H1 (cell line): ENCODE data around the gene GFAP. TPM values are rescaled to one million over a fixed set of nuclear protein-coding genes. Genes with fewer than 3 reads are reported as not detected.

ENCODE experiments used
- CTCF ChIA-PET: fragments of 300-600 bp; sonication (Branson Sonifier 250); formaldehyde crosslinking; loops from one replicate; lab custom pipeline; 2021; ENCODE audit not compliant: partially characterized antibody; lab: Charles Lee
- POLR2A ChIA-PET: fragments of 300-600 bp; sonication (Branson Sonifier 250); formaldehyde crosslinking; loops from one replicate; lab custom pipeline; 2021; ENCODE audit warnings: inconsistent platforms; ENCODE audit not compliant: partially characterized antibody; lab: Charles Lee
- DNase-seq, 2 experiments: peaks; one replicate each; pipeline versions ENCODE4 v3.0.0 to v3.0.0-alpha.2; 2010 to 2022; ENCODE audit warnings: low spot score in 2 of 2, low read depth in 1 of 2, mixed read lengths in 1 of 2
- FAIRE-seq: peaks from 2 replicates; lab custom pipeline; 2011; peaks lifted over from hg19 to GRCh38; lab: Jason Lieb, UNC
- H2AFZ ChIP-seq: 2 replicates; pipeline ENCODE4 v1.8.1; 2012; ENCODE audit warnings: low read length, inconsistent platforms
- H2AK5ac ChIP-seq: 2 replicates; pipeline ENCODE4 v1.6.1; 2013; ENCODE audit warnings: low read depth, low read length
- H2BK120ac ChIP-seq: replicated peaks from 2 replicates; pipeline ENCODE3; 2013; ENCODE audit warnings: low read depth, low read length, inconsistent platforms
- H2BK12ac ChIP-seq: 2 replicates; pipeline ENCODE4 v1.6.1; 2013; ENCODE audit warnings: low read depth, low read length
- H2BK15ac ChIP-seq: 2 replicates; pipeline ENCODE4 v1.6.1; 2013; ENCODE audit warnings: low read length
- H2BK20ac ChIP-seq: 2 replicates; pipeline ENCODE4 v1.6.1; 2013; ENCODE audit warnings: low read length
- H2BK5ac ChIP-seq: 2 replicates; pipeline ENCODE4 v1.6.1; 2013; ENCODE audit warnings: low read depth, low read length
- H3K14ac ChIP-seq: 2 replicates; pipeline ENCODE4 v1.6.1; 2013; ENCODE audit warnings: inconsistent platforms; ENCODE audit not compliant: insufficient read length
- H3K18ac ChIP-seq: 2 replicates; pipeline ENCODE4 v1.6.1; 2013; ENCODE audit warnings: low read length; ENCODE audit errors: extremely low read depth
- H3K23ac ChIP-seq: 2 replicates; pipeline ENCODE4 v1.6.1; 2013; ENCODE audit warnings: inconsistent platforms; ENCODE audit not compliant: insufficient read length
- H3K23me2 ChIP-seq: 2 replicates; pipeline ENCODE4 v1.6.1; 2013; ENCODE audit warnings: low read depth, low read length
- H3K27ac ChIP-seq: 2 replicates; pipeline ENCODE4 v1.6.1; 2011; ENCODE audit warnings: low read depth, low read length, inconsistent platforms
- H3K27me3 ChIP-seq, 4 experiments: replicated peaks in 1 of 4; 1 replicate in 1 of 4; 2 replicates in 3 of 4; pipeline versions ENCODE4 v1.6.1 to v1.8.1; 2011 to 2013; ENCODE audit warnings: low read length in 3 of 4, mild to moderate bottlenecking in 3 of 4, inconsistent platforms in 2 of 4, mixed read lengths in 2 of 4, moderate library complexity in 1 of 4; ENCODE audit not compliant: control insufficient read depth in 3 of 4, insufficient read depth in 3 of 4; ENCODE audit errors: extremely low read depth in 1 of 4
- H3K36me3 ChIP-seq, 4 experiments: 2 replicates each; pipeline versions ENCODE4 v1.6.1 to v1.8.1; 2011 to 2013; ENCODE audit warnings: mild to moderate bottlenecking in 4 of 4, low read length in 3 of 4, moderate library complexity in 2 of 4, control low read depth in 1 of 4, inconsistent platforms in 1 of 4; ENCODE audit not compliant: insufficient read depth in 4 of 4, control insufficient read depth in 2 of 4
- H3K4ac ChIP-seq: replicated peaks from 2 replicates; pipeline ENCODE3; 2013; ENCODE audit warnings: low read length, low read depth, mixed read lengths, inconsistent platforms; ENCODE audit not compliant: insufficient read length
- H3K4me1 ChIP-seq, 4 experiments: replicated peaks in 1 of 4; 1 replicate in 1 of 4; 2 replicates in 3 of 4; pipeline versions ENCODE4 v1.6.1 to v1.8.1; 2011 to 2013; ENCODE audit warnings: low read length in 3 of 4, inconsistent platforms in 2 of 4, mixed read lengths in 1 of 4; ENCODE audit not compliant: insufficient read depth in 4 of 4, control insufficient read depth in 3 of 4
- H3K4me2 ChIP-seq, 2 experiments: 2 replicates each; pipeline versions ENCODE4 v1.6.1 to v1.8.1; 2011 to 2013; ENCODE audit warnings: low read depth in 2 of 2, low read length in 2 of 2, control low read depth in 1 of 2, inconsistent platforms in 1 of 2, mild to moderate bottlenecking in 1 of 2; ENCODE audit not compliant: insufficient read depth in 1 of 2
- H3K4me3 ChIP-seq, 4 experiments: fragments of 200-600, 300-600 bp in 1 of 4; sonication (generic), shearing (Covaris generic), sonication (Bioruptor Twin) in 1 of 4; 2 replicates each; pipeline versions ENCODE4 v1.5.1 to v1.8.1; 2011 to 2016; ENCODE audit warnings: low read length in 4 of 4, low read depth in 3 of 4, control low read depth in 2 of 4, inconsistent platforms in 2 of 4, mild to moderate bottlenecking in 2 of 4, mixed read lengths in 1 of 4, moderate library complexity in 1 of 4; ENCODE audit not compliant: insufficient read depth in 2 of 4; ENCODE audit errors: extremely low read depth in 1 of 4
- H3K56ac ChIP-seq: replicated peaks from 2 replicates; pipeline ENCODE3; 2013; ENCODE audit warnings: low read depth, mild to moderate bottlenecking, mixed read lengths, low read length, inconsistent platforms; ENCODE audit not compliant: insufficient read length
- H3K79me1 ChIP-seq: 2 replicates; pipeline ENCODE4 v1.6.1; 2013; ENCODE audit warnings: low read depth, low read length, control low read depth
- H3K79me2 ChIP-seq, 2 experiments: 2 replicates each; pipeline versions ENCODE4 v1.6.1 to v1.8.1; 2012 to 2013; ENCODE audit warnings: low read length in 2 of 2, mild to moderate bottlenecking in 2 of 2, inconsistent platforms in 1 of 2; ENCODE audit not compliant: insufficient read depth in 2 of 2, control insufficient read depth in 1 of 2
- H3K9ac ChIP-seq, 4 experiments: replicated peaks in 1 of 4; 1 replicate in 1 of 4; 2 replicates in 3 of 4; pipeline versions ENCODE4 v1.6.1 to v1.8.1; 2011 to 2013; ENCODE audit warnings: low read depth in 3 of 4, low read length in 3 of 4, control low read depth in 2 of 4, mild to moderate bottlenecking in 2 of 4, moderate library complexity in 2 of 4, inconsistent platforms in 1 of 4; ENCODE audit errors: extremely low read depth in 1 of 4
- H3K9me3 ChIP-seq, 2 experiments: 2 replicates each; pipeline versions ENCODE4 v1.6.1 to v1.8.1; 2012 to 2013; ENCODE audit warnings: mild to moderate bottlenecking in 2 of 2, moderate library complexity in 2 of 2, control low read depth in 1 of 2, inconsistent platforms in 1 of 2, low read depth in 1 of 2, low read length in 1 of 2, mixed read lengths in 1 of 2; ENCODE audit not compliant: insufficient read depth in 2 of 2
- H4K20me1 ChIP-seq, 2 experiments: replicated peaks in 1 of 2; 2 replicates each; pipeline versions ENCODE3 to v1.8.1; 2011 to 2013; ENCODE audit warnings: inconsistent platforms in 2 of 2, low read length in 2 of 2, mild to moderate bottlenecking in 1 of 2; ENCODE audit not compliant: insufficient read depth in 2 of 2, control insufficient read depth in 1 of 2
- H4K5ac ChIP-seq: 2 replicates; pipeline ENCODE4 v1.6.1; 2013; ENCODE audit warnings: low read length, low read depth, mixed read lengths, inconsistent platforms; ENCODE audit not compliant: insufficient read length
- H4K8ac ChIP-seq: 2 replicates; pipeline ENCODE4 v1.8.0; 2013; ENCODE audit warnings: mild to moderate bottlenecking, moderate library complexity, low read length, inconsistent platforms; ENCODE audit not compliant: insufficient read depth; ENCODE audit errors: extremely low read depth
- H4K91ac ChIP-seq: replicated peaks from 2 replicates; pipeline ENCODE3; 2013; ENCODE audit warnings: low read length, mixed read lengths, inconsistent platforms; ENCODE audit not compliant: insufficient read length
- CTCF ChIP-seq, 3 experiments: IDR thresholded peaks; 1 replicate in 2 of 3; 2 replicates in 1 of 3; pipeline versions ENCODE4 v1.5.1 to v1.6.1; 2011; ENCODE audit warnings: low read length in 3 of 3, mild to moderate bottlenecking in 3 of 3, inconsistent platforms in 2 of 3, low read depth in 1 of 3, moderate library complexity in 1 of 3; ENCODE audit not compliant: insufficient read depth in 1 of 3; ENCODE audit errors: control extremely low read depth in 1 of 3
- EZH2 ChIP-seq: fragments of 200-600 bp; sonication (generic); IDR thresholded peaks from 2 replicates; pipeline ENCODE4 v1.7.1; 2012; ENCODE audit warnings: low read depth, mild to moderate bottlenecking, moderate library complexity, low read length, inconsistent platforms; ENCODE audit not compliant: severe bottlenecking
- WGBS, 2 experiments: shearing (Covaris generic) in 1 of 2; methylation state at CpG; one replicate each; pipeline versions ENCODE4 v1.1.6 to v1.1.7; 2013 to 2015; ENCODE audit warnings: low lambda C conversion rate in 2 of 2, mixed read lengths in 2 of 2, inconsistent platforms in 1 of 2, low coverage in 1 of 2, missing lambda C conversion rate in 1 of 2; ENCODE audit not compliant: insufficient replicate concordance in 2 of 2, insufficient coverage in 1 of 2, insufficient read length in 1 of 2; ENCODE audit errors: extremely low coverage in 1 of 2, missing lambda C conversion rate in 1 of 2; 5-methylcytosine and 5-hydroxymethylcytosine counted together
- polyA plus RNA-seq, 7 experiments: library from polyadenylated mRNA; depleted of rRNA in 3 of 7; stranded (reverse) in 5 of 7; unstranded in 2 of 7; fragments of >200 nt in 5 of 7; fragments of 200-250 nt in 2 of 7; gene quantifications; 1 replicate in 5 of 7; 2 replicates in 1 of 7; 4 replicates in 1 of 7; pipeline versions ENCODE4 v1.2.1 to v1.2.3, GENCODE V29; 2011 to 2013; ENCODE audit warnings: missing spikeins in 2 of 7, mixed read lengths in 2 of 7
- total RNA-seq: library from RNA; stranded (reverse); fragmentation: NEBNext Ultra II Directional; extraction: Animal tissue kit (Norgen Biotek cat#: 25700); gene quantifications from 2 replicates; pipeline ENCODE4 v1.2.1, GENCODE V29; 2021
- TF ChIP-seq, protein P1 (sequence below): IDR thresholded peaks from 2 replicates; pipeline ENCODE4 v1.6.1; 2012; ENCODE audit warnings: inconsistent platforms

Gene GFAP
- total and polyA plus RNA-seq, 2 of the 8 experiments (the other 6 are each of a cell fraction or from before 2014, with no cell fraction given): 1.3 to 1.5 TPM

DNA sequence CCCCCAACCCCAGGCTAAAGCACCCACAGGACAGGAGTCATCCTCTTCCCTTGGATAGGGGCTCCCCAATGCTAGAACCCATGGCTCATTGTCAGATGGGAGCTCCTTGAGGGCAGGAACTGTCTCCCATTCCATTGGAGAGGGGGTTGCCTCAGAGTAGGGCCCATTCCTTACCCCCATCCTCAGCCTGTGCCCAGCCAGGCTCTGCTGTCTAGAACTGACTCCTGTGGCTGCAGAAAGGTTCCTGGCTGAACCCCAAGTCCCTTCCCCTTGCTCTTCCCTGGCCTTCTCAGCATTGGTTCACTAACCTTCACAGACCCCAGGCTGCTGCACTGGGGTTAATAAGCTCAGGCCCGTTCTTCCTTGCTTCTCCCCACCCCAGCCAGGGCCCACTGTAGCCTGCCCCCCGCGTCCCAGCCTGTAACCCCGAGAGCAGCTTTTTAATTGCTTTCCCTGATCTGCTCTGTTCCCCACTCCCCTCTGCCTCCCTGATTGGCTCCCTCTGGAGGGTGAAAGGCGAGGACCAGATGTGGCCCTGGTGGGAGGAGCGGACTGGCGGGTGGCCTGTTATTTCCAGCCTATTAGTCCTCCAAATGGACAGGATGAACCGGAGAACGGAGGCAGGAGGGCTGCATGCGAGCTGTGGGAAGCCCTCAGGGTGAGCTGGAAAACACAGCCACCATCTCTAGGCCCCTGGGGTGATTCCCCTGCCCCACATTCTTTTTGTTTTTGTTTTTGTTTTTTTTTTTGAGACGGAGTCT is 6.0 kb upstream of the GFAP start:
- no peak overlapping the region for H2BK5ac ChIP-seq
- no peaks in the 10 kb centered on the region for H3K79me2 ChIP-seq
- H2BK15ac ChIP-seq: peak overlapping the region; percentile 77; the same call in 1 of the 2 replicates
- H3K56ac ChIP-seq: no peak overlapping the region
- no peaks in the 10 kb centered on the region for H3K79me1 ChIP-seq
- H3K27ac ChIP-seq: no peak overlapping the region
- peaks cover 6 to 15% (median 9%) of the 10 kb centered on the region in 4 experiments for H3K4me1 ChIP-seq
- no peak for FAIRE-seq
- no peak overlapping the region; the same call in 1 of the 2 replicates for H2AK5ac ChIP-seq
- H4K20me1 ChIP-seq: no peaks in the 10 kb centered on the region
- H4K8ac ChIP-seq: no peak overlapping the region
- peak overlapping the region; percentile 12; the same call in 1 of the 2 replicates for H2BK12ac ChIP-seq
- H3K23ac ChIP-seq: no peak overlapping the region
- peak overlapping the region; percentile 38; the same call in 1 of the 2 replicates for H2BK20ac ChIP-seq
- H2AFZ ChIP-seq: 0 out of 2 replicates have a peak overlapping the region, but pooled peaks have one; percentile 14
- H3K9ac ChIP-seq: no peak overlapping the region
- H3K4me2 ChIP-seq: peak overlapping the region; percentile 1 to 38; a peak in 2 of 4 replicates
- peak overlapping the region; percentile 16; the same call in 1 of the 2 replicates for H3K18ac ChIP-seq
- H3K23me2 ChIP-seq: no peaks in the 10 kb centered on the region; the same call in 1 of the 2 replicates
- DNase-seq: peak in 1 of 2 experiments; percentile 73
- no peaks in the 10 kb centered on the region for H3K27me3 ChIP-seq
- H3K14ac ChIP-seq: no peak overlapping the region
- H3K9me3 ChIP-seq: no peaks in the 10 kb centered on the region
- H4K91ac ChIP-seq: no peak overlapping the region
- 46% methylated on average over 11 of the region's 11 CpGs; no CpG with 5 or more reads in 1 of the 2 experiments for WGBS, 2 experiments
- H4K5ac ChIP-seq: no peak overlapping the region
- H3K36me3 ChIP-seq: peaks cover 0 to 5% (median 2%) of the 10 kb centered on the region in 4 experiments; a peak in 5 of 8 replicates
- TF ChIP-seq CTCF (IDR thresholded peaks at IDR 0.05; ENCODE audit: control extremely low read depth in 1 of 3, insufficient read depth in 1 of 3, low read depth in 1 of 3, low read length in 3 of 3) (peak in 1 of 3 experiments; percentile 7; a peak in 1 of 4 replicates), EZH2 (no peak)
- TF ChIP-seq, protein P1, sequence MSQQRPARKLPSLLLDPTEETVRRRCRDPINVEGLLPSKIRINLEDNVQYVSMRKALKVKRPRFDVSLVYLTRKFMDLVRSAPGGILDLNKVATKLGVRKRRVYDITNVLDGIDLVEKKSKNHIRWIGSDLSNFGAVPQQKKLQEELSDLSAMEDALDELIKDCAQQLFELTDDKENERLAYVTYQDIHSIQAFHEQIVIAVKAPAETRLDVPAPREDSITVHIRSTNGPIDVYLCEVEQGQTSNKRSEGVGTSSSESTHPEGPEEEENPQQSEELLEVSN: no peak
- TF ChIP-seq, all 59 proteins: peak for 1
- ChIA-PET CTCF (interaction anchor here (0.7 to 13.0 kb wide), 41 partner anchors 8 to 277 kb away, joined by 3 to 243 read pairs (median 6); partner anchors contain the start of genes ACBD4 and C1QL1), POLR2A (interaction anchor here (0.8 to 5.3 kb wide), 19 partner anchors 8 to 227 kb away, joined by 3 to 25 read pairs (median 5); partner anchors contain the start of genes ACBD4, EFTUD2 and HEXIM1)
- H3K4me3 ChIP-seq: no peak overlapping the region
- no peak overlapping the region for H3K4ac ChIP-seq
- no peak overlapping the region for H2BK120ac ChIP-seq
